WTC11 (cell line): Measurements from ENCODE around the gene GSTA1.
"Not testable (repeated sequence)": the region's sequence is repeated elsewhere in the genome, so short reads cannot be mapped to it uniquely, and the experiment has no call there.

ENCODE experiments used
- ATF6 ChIP-seq: sonication (generic); formaldehyde crosslinking; IDR thresholded peaks from 2 replicates; pipeline ENCODE4 v1.8.1; 2023; ENCODE audit warnings: mild to moderate bottlenecking, missing genetic modification reagents
- CREB1 ChIP-seq: sonication (generic); formaldehyde crosslinking; IDR thresholded peaks from 2 replicates; pipeline ENCODE4 v1.8.0; 2023; ENCODE audit warnings: mild to moderate bottlenecking, missing genetic modification reagents
- CREM ChIP-seq: sonication (generic); formaldehyde crosslinking; IDR thresholded peaks from 2 replicates; pipeline ENCODE4 v1.8.1; 2022; ENCODE audit warnings: mild to moderate bottlenecking, missing genetic modification reagents, moderate library complexity
- CTCF ChIP-seq: fragments of 200-600 bp; IDR thresholded peaks from 2 replicates; pipeline ENCODE4 v1.8.0; 2022; ENCODE audit warnings: antibody characterized with exemption
- E2F5 ChIP-seq: sonication (generic); formaldehyde crosslinking; IDR thresholded peaks from 2 replicates; pipeline ENCODE4 v1.8.1; 2022; ENCODE audit warnings: mild to moderate bottlenecking, moderate library complexity, missing genetic modification reagents
- FOXP1 ChIP-seq: sonication (generic); formaldehyde crosslinking; IDR thresholded peaks from 2 replicates; pipeline ENCODE4 v1.8.0; 2022; ENCODE audit warnings: missing genetic modification reagents, mild to moderate bottlenecking, moderate library complexity, borderline replicate concordance
- KAT7 ChIP-seq: sonication (generic); formaldehyde crosslinking; IDR thresholded peaks from 2 replicates; pipeline ENCODE4 v1.8.1; 2023; ENCODE audit warnings: missing genetic modification reagents, mild to moderate bottlenecking, borderline replicate concordance
- MAX ChIP-seq: sonication (generic); formaldehyde crosslinking; IDR thresholded peaks from 2 replicates; pipeline ENCODE4 v1.8.0; 2022; ENCODE audit warnings: mild to moderate bottlenecking, missing genetic modification reagents
- SMAD3 ChIP-seq: sonication (generic); formaldehyde crosslinking; IDR thresholded peaks from 2 replicates; pipeline ENCODE4 v1.8.0; 2022; ENCODE audit warnings: missing genetic modification reagents, mild to moderate bottlenecking, borderline replicate concordance
- SMAD4 ChIP-seq: sonication (generic); formaldehyde crosslinking; IDR thresholded peaks from 2 replicates; pipeline ENCODE4 v1.8.0; 2022; ENCODE audit warnings: mild to moderate bottlenecking, missing genetic modification reagents
- USF2 ChIP-seq: sonication (generic); formaldehyde crosslinking; IDR thresholded peaks from 2 replicates; pipeline ENCODE4 v1.8.1; 2023; ENCODE audit warnings: mild to moderate bottlenecking, missing genetic modification reagents, moderate library complexity
- ZNF512 ChIP-seq: sonication (generic); formaldehyde crosslinking; IDR thresholded peaks from 2 replicates; pipeline ENCODE4 v1.8.1; 2022; ENCODE audit warnings: missing genetic modification reagents, borderline replicate concordance

GRCh38 chr6:52761673-52762491 lies 41.7 kb downstream of the GSTA1 start:
- not testable (repeated sequence) for TF ChIP-seq ATF6 (CRISPR knock-in tag); CTCF; E2F5 (CRISPR knock-in tag); CREM (CRISPR knock-in tag); KAT7 (CRISPR knock-in tag); USF2 (CRISPR knock-in tag); SMAD3; MAX (CRISPR knock-in tag); SMAD4 (CRISPR knock-in tag); FOXP1; ZNF512 (CRISPR knock-in tag); CREB1 (CRISPR knock-in tag)
